K562 (cell line): Measurements from ENCODE around the gene FAM193A. TPM values are rescaled to one million over a fixed set of nuclear protein-coding genes. Genes with fewer than 3 reads are reported as not detected.
A peak's percentile ranks its signal among the peaks of the same experiment; 100 is the strongest.

Source experiments
- ARID1B ChIP-seq: fragments of 450-650 bp; IDR thresholded peaks from 2 replicates; pipeline ENCODE4 v1.6.1; 2016; ENCODE audit warnings: antibody characterized with exemption, mild to moderate bottlenecking, inconsistent platforms
- CTCFL ChIP-seq: IDR thresholded peaks from 2 replicates; pipeline ENCODE4 v1.6.1; 2011; ENCODE audit warnings: borderline replicate concordance, low read depth, mild to moderate bottlenecking, moderate library complexity, low read length; ENCODE audit not compliant: insufficient read depth, poor library complexity, severe bottlenecking
- DACH1 ChIP-seq: fragments of 450-650 bp; IDR thresholded peaks from 2 replicates; pipeline ENCODE4 v1.6.1; 2018; ENCODE audit not compliant: partially characterized antibody
- E4F1 ChIP-seq: fragments of 250-450 bp; sonication (Bioruptor Pico); IDR thresholded peaks from 2 replicates; pipeline ENCODE4 v1.5.0; 2021; ENCODE audit warnings: mild to moderate bottlenecking, borderline replicate concordance
- EP400 ChIP-seq: fragments of 450-650 bp; IDR thresholded peaks from 2 replicates; pipeline ENCODE4 v1.6.1; 2017; ENCODE audit warnings: antibody characterized with exemption, mild to moderate bottlenecking, moderate library complexity
- FOXO4 ChIP-seq: fragments of 450-650 bp; formaldehyde crosslinking; IDR thresholded peaks from 2 replicates; pipeline ENCODE4 v1.4.0; 2020; ENCODE audit warnings: mild to moderate bottlenecking, moderate library complexity
- HDAC1 ChIP-seq, 2 experiments: fragments of 450-650 bp; IDR thresholded peaks; 2 replicates each; pipeline ENCODE4 v1.6.1; 2016 to 2017; ENCODE audit warnings: inconsistent platforms in 1 of 2, mild to moderate bottlenecking in 1 of 2, moderate library complexity in 1 of 2
- HDGF ChIP-seq: fragments of 450-650 bp; IDR thresholded peaks from 2 replicates; pipeline ENCODE4 v1.6.1; 2016
- NBN ChIP-seq: fragments of 450-650 bp; IDR thresholded peaks from 2 replicates; pipeline ENCODE4 v1.6.1; 2016; ENCODE audit warnings: low read depth, mild to moderate bottlenecking
- SUPT5H ChIP-seq: fragments of 450-650 bp; IDR thresholded peaks from 2 replicates; pipeline ENCODE4 v1.6.1; 2016
- TBP ChIP-seq: optimal IDR thresholded peaks from 2 replicates; pipeline ENCODE3; 2011; ENCODE audit warnings: low read depth, low read length, improper control_type of control experiment
- TCF3 ChIP-seq: sonication (generic); formaldehyde crosslinking; IDR thresholded peaks from 2 replicates; pipeline ENCODE4 v1.4.0; 2020; ENCODE audit warnings: mild to moderate bottlenecking, missing genetic modification reagents
- XRCC5 ChIP-seq: fragments of 200-400 bp; formaldehyde crosslinking; IDR thresholded peaks from 2 replicates; pipeline ENCODE4 v1.6.1; 2017; ENCODE audit warnings: low read depth, mild to moderate bottlenecking, low read length
- ZBTB17 ChIP-seq: fragments of 450-650 bp; formaldehyde crosslinking; IDR thresholded peaks from 2 replicates; pipeline ENCODE4 v1.4.0; 2020; ENCODE audit warnings: mild to moderate bottlenecking
- ZEB2 ChIP-seq: fragments of 450-650 bp; IDR thresholded peaks from 2 replicates; pipeline ENCODE4 v1.6.1; 2016
- ZNF384 ChIP-seq: IDR thresholded peaks from 2 replicates; pipeline ENCODE4 v1.6.1; 2012; ENCODE audit warnings: low read depth, low read length, improper control_type of control experiment
- ZNF609 ChIP-seq: sonication (generic); formaldehyde crosslinking; IDR thresholded peaks from 2 replicates; pipeline ENCODE4 v1.8.1; 2023; ENCODE audit warnings: missing genetic modification reagents, mild to moderate bottlenecking, borderline replicate concordance
- polyA plus RNA-seq, 8 experiments: library from polyadenylated mRNA; depleted of rRNA in 4 of 8; stranded (reverse) in 5 of 8; unstranded in 3 of 8; fragments of >200 nt; fragmentation: Nextera tagmentation in 2 of 8; fragmentation: Illumina TruSeq in 1 of 8; extraction: Ambion mirVana in 2 of 8; extraction: Trizol in 1 of 8; gene quantifications; 2 replicates each; pipeline versions ENCODE4 v1.2.1 to v1.2.3, GENCODE V29; 2011 to 2014; ENCODE audit warnings: inconsistent platforms in 1 of 8, missing spikeins in 1 of 8
- total RNA-seq, 7 experiments: library from RNA; depleted of rRNA in 6 of 7; stranded (reverse); fragments of >200 nt in 6 of 7; fragmentation: Illumina TruSeq in 2 of 7; extraction: Trizol in 2 of 7; gene quantifications; 2 replicates each; pipeline versions ENCODE4 v1.2.1 to v1.2.3, GENCODE V29; 2011 to 2021; ENCODE audit warnings: low replicate concordance in 1 of 7
- TF ChIP-seq, protein P1 (sequence below): fragments of 450-650 bp; formaldehyde crosslinking; conservative IDR thresholded peaks from 2 replicates; pipeline ENCODE4 v1.4.0; 2022; ENCODE audit warnings: mild to moderate bottlenecking, missing genetic modification characterization

FAM193A gene
- total and polyA plus RNA-seq, 9 of the 15 experiments (the other 6 are each of a cell fraction or from before 2014, with no cell fraction given): 0.46 to 24.6 (median 9.6) TPM

- TF ChIP-seq E4F1 (CRISPR knock-in tag) (no peak), CTCFL (no peak), SUPT5H (no peak), TCF3 (CRISPR knock-in tag) (no peak), HDAC1 (IDR thresholded peaks at IDR 0.05) (peak in 1 of 2 experiments; percentile 60; a peak in 1 of 4 replicates), TBP (no peak), ZBTB17 (CRISPR knock-in tag) (no peak), ZNF609 (CRISPR knock-in tag) (no peak), DACH1 (no peak), FOXO4 (CRISPR knock-in tag) (no peak), ARID1B (peak; percentile 55), ZEB2 (no peak), HDGF (no peak), XRCC5 (no peak), EP400 (no peak), ZNF384 (no peak), NBN (0 out of 2 replicates have a peak, but pooled peaks have one; percentile 22)
- TF ChIP-seq, protein P1, sequence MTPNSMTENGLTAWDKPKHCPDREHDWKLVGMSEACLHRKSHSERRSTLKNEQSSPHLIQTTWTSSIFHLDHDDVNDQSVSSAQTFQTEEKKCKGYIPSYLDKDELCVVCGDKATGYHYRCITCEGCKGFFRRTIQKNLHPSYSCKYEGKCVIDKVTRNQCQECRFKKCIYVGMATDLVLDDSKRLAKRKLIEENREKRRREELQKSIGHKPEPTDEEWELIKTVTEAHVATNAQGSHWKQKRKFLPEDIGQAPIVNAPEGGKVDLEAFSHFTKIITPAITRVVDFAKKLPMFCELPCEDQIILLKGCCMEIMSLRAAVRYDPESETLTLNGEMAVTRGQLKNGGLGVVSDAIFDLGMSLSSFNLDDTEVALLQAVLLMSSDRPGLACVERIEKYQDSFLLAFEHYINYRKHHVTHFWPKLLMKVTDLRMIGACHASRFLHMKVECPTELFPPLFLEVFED (CRISPR knock-in tag): no peak
These were observed 54.7 kb downstream of the FAM193A start (continued) for GRCh38 chr4:2591189-2591588.
